ENCODE measurements around the gene MRGPRX2.

MRGPRX2 gene

GRCh38 chr11:19101796-19102520, 41.4 kb upstream of the MRGPRX2 start:
- Histone ChIP-seq H3K4me3 (ENCODE audit: low read depth in 1 of 2, low read length in 1 of 2) (no peak overlapping the region), H3K27ac (no peak overlapping the region), H3K9me3 (no peaks in the 10 kb centered on the region), H3K27me3 (peaks cover 16% of the 10 kb centered on the region), H3K36me3 (no peaks in the 10 kb centered on the region), H3K4me1 (ENCODE audit: control insufficient read depth in 1 of 2, insufficient read depth in 1 of 2, low read depth in 1 of 2, low read length in 1 of 2) (peaks cover 17% of the 10 kb centered on the region in 2 experiments)
- TF ChIP-seq, protein P1, sequence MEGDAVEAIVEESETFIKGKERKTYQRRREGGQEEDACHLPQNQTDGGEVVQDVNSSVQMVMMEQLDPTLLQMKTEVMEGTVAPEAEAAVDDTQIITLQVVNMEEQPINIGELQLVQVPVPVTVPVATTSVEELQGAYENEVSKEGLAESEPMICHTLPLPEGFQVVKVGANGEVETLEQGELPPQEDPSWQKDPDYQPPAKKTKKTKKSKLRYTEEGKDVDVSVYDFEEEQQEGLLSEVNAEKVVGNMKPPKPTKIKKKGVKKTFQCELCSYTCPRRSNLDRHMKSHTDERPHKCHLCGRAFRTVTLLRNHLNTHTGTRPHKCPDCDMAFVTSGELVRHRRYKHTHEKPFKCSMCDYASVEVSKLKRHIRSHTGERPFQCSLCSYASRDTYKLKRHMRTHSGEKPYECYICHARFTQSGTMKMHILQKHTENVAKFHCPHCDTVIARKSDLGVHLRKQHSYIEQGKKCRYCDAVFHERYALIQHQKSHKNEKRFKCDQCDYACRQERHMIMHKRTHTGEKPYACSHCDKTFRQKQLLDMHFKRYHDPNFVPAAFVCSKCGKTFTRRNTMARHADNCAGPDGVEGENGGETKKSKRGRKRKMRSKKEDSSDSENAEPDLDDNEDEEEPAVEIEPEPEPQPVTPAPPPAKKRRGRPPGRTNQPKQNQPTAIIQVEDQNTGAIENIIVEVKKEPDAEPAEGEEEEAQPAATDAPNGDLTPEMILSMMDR (IDR thresholded peaks at IDR 0.05), result no peak

DNA sequence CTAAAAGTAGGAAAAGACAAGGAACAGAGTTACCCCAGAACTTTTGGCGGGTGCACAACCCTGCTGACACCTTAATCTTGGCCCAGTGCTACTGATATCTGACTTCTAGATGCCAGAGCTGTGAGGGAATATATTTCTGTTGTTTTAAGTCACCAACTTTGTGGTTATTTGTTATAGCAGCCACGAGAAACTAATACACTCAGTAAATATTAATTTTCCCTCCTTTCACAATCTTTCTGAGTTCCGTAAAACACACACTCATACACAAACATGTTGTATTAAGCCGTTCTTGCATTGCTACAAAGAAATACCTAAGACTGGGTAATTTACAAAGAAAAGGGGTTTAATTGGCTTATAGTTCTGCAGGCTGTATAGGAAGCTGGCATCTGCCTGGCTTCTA, 40.4 kb upstream of the MRGPRX2 start:
- Histone ChIP-seq H3K27ac (no peak overlapping the region), H3K27me3 (peaks cover 27% of the 10 kb centered on the region), H3K36me3 (no peaks in the 10 kb centered on the region), H3K9me3 (no peaks in the 10 kb centered on the region), H3K4me1 (ENCODE audit: control insufficient read depth in 1 of 2, insufficient read depth in 1 of 2, low read depth in 1 of 2, low read length in 1 of 2) (peaks cover 15% of the 10 kb centered on the region in 2 experiments), H3K4me3 (ENCODE audit: low read depth in 1 of 2, low read length in 1 of 2) (no peak overlapping the region)
- TF ChIP-seq, protein P1 (IDR thresholded peaks at IDR 0.05), result no peak

- peaks cover 45% of the 10 kb centered on the region for H3K27me3 ChIP-seq
- no peaks in the 10 kb centered on the region for H3K36me3 ChIP-seq
- no peaks in the 10 kb centered on the region for H3K4me1 ChIP-seq (ENCODE audit: control insufficient read depth in 1 of 2, insufficient read depth in 1 of 2, low read depth in 1 of 2, low read length in 1 of 2)
- TF ChIP-seq, protein P1 (IDR thresholded peaks at IDR 0.05), result no peak
- H3K9me3 ChIP-seq, result no peaks in the 10 kb centered on the region
- no peak overlapping the region for H3K4me3 ChIP-seq (ENCODE audit: low read depth in 1 of 2, low read length in 1 of 2)
- H3K27ac ChIP-seq, result no peak overlapping the region
Observed at GRCh38 chr11:19099093-19099492, 38.6 kb upstream of the MRGPRX2 start.

GRCh38 chr11:19094859-19095258, 34.3 kb upstream of the MRGPRX2 start:
- Histone ChIP-seq H3K36me3 (no peaks in the 10 kb centered on the region), H3K4me3 (ENCODE audit: low read depth in 1 of 2, low read length in 1 of 2) (no peak overlapping the region), H3K9me3 (no peaks in the 10 kb centered on the region), H3K4me1 (ENCODE audit: control insufficient read depth in 1 of 2, insufficient read depth in 1 of 2, low read depth in 1 of 2, low read length in 1 of 2) (no peaks in the 10 kb centered on the region), H3K27ac (no peak overlapping the region), H3K27me3 (peaks cover 64% of the 10 kb centered on the region)
- TF ChIP-seq, protein P1 (IDR thresholded peaks at IDR 0.05), result no peak

DNA sequence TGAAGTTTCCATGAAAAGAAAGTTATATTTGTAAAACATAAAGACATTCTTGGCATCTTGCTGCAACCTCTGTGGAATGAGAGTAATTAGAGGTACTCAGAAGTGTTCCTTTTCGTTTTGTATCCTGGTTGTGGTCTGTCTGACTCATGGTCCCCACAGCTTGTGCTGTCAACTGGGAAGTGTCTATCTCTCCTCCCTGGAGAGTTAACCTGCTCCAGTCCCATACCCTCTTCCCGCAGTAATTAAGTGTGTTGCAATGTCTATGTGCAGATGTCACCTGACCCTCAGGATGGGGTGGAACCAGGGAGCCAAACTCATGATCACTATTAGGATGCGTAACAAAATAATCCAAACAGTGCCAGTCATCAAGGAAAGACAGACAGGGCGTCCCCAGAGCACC, 33.5 kb upstream of the MRGPRX2 start:
- H3K4me3 ChIP-seq (ENCODE audit: low read depth in 1 of 2, low read length in 1 of 2), result no peak overlapping the region
- no peaks in the 10 kb centered on the region for H3K9me3 ChIP-seq
- TF ChIP-seq, protein P1 (IDR thresholded peaks at IDR 0.05), result no peak
- H3K4me1 ChIP-seq (ENCODE audit: control insufficient read depth in 1 of 2, insufficient read depth in 1 of 2, low read depth in 1 of 2, low read length in 1 of 2), result no peaks in the 10 kb centered on the region
- peaks cover 64% of the 10 kb centered on the region for H3K27me3 ChIP-seq
- H3K36me3 ChIP-seq, result no peaks in the 10 kb centered on the region
- H3K27ac ChIP-seq, result no peak overlapping the region
